HG03442 (cell line): ENCODE measurements around the gene KRTAP12-3.
"Not testable (repeated sequence)": the region's sequence is repeated elsewhere in the genome, so short reads cannot be mapped to it uniquely, and the experiment has no call there.

Experiments used
- ATAC-seq: cut with Tn5 transposase; IDR thresholded peaks from one replicate; pipeline ENCODE4 v1.9.1; 2021; ENCODE audit warnings: mild to moderate bottlenecking, moderate library complexity; ENCODE audit not compliant: unreplicated experiment

Gene KRTAP12-3, protein sequence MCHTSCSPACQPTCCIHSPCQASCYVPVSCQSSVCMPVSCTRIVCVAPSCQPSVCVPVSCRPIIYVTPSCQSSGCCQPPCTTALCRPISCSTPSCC

DNA sequence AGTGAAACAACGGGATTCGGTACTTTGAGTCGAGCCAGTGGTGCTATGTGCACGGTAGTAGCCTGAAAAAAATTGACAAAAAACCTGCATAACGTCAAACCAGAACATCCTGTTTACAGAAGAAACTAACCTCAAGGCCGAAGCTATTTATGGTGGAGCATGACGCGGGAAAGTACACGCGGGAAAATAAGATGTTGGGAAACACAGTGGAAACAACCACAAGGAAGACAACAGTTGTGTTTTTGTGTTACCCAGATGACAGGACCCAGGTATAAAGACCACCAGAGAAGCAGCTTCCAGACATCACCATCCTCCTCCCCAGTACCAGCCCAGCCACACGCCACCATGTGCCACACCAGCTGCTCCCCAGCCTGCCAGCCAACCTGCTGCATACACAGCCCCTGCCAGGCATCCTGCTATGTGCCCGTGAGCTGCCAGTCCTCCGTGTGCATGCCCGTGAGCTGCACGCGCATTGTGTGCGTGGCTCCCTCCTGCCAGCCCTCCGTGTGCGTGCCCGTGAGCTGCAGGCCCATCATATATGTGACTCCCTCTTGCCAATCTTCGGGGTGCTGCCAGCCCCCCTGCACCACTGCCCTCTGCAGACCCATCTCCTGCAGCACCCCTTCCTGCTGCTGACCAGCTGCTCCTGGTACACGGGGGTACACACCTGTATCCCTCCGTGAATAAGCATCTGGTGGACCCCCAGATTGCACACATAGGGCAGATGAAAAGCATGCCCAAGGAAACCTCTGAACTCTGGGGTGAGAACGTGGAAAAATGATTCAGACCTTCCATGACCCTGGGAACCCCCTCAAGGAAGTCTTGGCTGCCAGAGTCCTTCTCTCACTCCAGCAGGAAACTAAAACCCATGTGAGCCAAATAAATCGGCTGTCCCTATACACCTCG lies at the start of gene KRTAP12-3:
TSS of gene KRTAP12-3 (plus strand) at position 298 of the 906 bp plus-strand sequence. CDS start at position 346, 48 bp downstream.
- no peak for ATAC-seq

DNA sequence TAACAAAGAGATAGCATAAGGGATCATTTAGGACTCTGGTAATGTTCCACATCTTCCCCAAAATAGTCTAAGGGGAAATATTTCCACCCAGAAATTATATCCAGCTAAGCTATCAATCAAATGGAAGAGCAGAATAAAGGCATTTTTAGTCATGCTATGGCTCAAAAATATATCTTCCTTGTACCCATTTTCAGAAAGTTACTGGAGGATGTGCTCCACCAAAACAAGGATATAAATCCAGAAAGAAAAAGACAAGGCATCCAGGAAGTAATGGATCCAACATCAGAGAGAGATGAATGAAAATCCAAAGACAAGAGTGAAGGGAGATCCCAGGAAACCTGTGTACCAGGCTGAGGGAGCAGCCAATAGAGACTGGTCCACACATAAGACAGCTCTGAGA lies 48.5 kb upstream of the KRTAP12-3 start:
- no peak for ATAC-seq

DNA sequence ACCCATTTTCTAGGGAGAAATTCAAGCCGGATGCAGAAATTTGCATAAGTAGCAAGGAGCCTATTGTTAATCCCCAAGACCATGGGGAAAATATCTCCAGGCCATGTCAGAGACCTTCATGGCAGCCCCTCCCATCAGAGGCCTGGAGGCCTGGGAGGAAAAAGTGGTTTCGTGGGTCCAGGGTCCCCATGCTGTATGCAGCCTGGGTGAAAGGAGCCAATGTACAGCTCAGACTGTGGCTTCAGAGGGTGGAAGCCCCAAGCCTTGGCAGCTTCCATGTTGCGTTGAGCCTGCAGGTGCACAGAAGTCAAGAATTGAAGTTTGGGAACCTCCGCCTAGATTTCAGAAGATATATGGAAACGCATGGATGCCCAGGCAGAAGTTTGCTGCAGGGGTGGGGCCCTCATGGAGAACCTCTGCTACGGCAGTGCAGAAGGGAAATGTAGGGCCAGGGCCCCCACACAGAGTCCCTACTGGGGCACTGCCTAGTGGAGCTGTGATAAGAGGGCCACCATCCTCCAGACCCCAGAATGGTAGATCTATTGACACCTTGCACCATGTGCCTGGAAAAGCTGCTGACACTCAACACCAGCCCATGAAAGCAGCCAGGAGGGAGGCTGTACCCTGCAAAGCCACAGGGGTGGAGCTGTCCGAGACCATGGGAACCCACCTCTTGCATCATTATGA lies 47.4 kb upstream of the KRTAP12-3 start:
- ATAC-seq = not testable (repeated sequence)

DNA sequence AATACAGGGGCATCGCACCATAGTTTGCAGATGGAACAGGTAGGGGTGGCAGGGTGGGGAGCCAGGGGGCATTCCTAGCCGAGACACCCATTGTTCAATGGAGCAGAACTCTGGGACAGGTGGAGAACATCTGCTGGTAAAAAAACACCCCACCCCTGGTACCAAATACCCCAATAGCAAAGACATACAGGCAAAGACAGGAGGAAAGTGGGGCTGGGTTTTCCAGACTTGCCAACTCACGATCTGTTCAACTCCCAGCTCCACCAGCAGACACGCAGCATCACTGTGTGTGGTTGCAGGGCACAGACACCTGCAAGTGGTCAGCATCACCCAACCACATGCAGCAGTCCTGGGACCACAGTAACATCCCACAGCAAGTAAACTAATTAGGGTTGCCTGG lies 46.2 kb upstream of the KRTAP12-3 start:
- no peak for ATAC-seq

DNA sequence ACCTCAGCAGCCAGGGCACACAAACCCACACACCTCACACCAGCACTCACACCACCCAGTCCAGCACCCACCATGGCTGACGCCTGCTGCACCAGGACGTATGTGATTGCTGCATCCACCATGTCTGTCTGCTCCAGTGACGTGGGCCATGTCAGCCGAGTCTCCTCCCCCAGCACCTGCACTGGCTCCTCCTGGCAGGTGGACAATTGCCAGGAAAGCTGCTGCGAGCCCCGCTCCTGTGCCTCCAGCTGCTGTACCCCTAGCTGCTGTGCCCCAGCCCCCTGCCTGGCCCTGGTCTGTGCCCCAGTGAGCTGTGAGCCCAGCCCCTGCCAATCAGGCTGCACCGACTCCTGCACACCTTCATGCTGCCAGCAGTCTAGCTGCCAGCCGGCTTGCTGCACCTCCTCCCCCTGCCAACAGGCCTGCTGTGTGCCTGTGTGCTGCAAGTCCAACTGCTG lies 45.7 kb upstream of the KRTAP12-3 start, which contains the start of gene KRTAP10-8:
TSS of gene KRTAP10-8 (plus strand) at position 51 of the 458 bp plus-strand sequence. CDS start at position 73, 22 bp downstream.
- ATAC-seq = no peak

DNA sequence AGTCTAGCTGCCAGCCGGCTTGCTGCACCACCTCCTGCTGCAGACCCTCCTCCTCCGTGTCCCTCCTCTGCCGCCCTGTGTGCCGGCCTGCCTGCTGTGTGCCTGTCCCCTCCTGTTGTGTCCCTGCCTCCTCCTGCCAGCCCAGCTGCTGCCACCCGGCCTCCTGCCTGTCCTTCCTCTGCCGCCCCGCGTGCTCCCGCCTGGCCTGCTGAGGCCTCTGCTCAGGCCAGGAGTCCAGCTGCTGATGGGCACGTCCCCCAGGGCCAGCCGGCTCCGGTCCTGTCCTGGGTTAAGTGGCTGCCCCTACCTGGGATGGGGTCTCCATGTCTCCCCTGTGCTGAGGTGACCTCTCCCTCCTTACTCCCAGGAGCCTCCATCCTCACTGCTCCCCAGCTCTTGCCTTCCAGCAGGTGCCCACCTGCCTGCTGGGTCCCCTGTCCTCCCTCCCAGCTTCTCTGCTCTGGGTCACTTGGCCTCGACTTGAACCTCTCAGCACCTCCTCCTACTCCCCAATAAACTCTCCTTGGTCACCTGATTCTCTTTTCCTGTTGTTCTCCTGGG lies 45.0 kb upstream of the KRTAP12-3 start:
- no peak for ATAC-seq

DNA sequence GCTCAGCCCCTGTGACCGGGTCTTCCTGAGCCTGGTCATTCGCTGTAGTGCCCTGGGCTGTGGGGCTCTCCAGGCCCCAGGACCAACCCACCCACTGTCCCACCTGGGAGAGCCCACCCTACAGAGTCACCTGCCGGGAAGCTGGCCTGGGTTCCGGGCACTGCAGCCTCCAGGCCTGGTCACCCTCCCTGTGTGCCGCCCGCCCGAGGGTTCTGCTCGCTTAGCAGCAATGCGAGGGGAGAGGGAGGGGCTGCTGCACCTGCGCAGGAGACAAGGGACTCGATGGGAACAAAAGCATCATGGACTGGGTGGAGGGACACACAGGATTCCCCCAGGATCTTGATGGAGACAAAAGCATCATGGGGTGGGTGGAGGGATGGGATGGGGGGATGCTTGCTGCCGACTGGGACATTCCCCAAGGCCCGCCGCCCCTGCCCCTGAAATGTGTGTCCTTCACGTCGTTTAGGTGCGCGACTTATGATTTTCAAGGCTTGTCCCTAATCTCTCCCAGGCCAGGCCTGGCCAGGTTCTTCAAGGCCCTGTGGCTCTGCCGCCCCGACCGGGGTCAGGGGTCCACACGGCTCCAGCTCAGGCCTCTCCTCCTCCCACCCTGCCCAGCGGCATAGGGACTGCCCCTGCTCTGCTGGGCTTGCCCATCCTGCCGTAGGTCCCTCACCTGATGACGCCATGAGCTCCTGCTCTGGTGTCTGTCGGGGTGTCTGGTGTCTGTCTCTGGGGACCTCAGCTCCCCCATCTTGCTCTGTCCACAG lies 44.2 kb upstream of the KRTAP12-3 start:
- no peak for ATAC-seq

DNA sequence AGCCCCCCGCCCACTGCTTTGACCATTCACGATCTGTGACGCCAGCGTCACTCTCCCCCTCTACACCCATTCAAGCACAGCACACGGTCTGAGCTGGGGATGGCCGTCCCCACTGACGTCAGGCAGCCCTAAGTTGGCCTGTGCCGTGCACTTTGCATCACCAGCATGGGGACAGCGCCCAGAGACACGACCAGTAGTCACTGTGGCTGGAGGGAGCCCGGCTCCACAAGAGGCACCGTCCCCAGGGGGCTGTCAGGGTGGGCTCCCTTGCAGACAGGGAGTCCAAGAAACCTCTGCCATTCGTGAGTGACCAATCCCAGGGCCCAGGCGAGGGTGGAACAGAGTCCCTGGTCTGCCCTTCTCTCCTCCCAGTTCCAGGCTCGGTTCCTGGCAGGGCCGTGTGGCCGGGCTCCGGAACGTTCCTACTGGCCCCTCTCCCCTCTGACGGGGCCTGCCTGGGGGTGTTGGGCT lies 43.5 kb upstream of the KRTAP12-3 start:
- ATAC-seq = no peak

DNA sequence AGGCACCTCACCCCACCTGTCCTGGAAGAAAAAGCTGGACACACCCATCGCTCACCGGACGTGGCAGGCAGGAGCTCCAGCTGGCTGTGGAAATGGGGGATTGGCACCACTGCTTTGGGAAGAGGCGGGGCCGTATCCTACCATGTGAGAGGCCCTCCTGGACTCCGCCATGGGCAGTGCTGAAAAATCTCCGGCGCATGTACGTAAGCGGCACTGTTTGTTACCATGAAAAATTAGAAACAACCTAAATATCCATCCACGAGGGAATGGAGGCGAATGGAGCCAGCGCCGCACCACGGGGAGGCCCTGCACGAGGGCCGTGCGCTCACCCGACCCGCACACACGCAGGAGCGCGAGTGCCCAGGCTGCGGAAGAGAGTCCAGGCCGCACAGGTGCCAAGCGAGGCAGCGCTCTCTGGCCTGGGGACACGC lies 42.8 kb upstream of the KRTAP12-3 start:
- no peak for ATAC-seq

DNA sequence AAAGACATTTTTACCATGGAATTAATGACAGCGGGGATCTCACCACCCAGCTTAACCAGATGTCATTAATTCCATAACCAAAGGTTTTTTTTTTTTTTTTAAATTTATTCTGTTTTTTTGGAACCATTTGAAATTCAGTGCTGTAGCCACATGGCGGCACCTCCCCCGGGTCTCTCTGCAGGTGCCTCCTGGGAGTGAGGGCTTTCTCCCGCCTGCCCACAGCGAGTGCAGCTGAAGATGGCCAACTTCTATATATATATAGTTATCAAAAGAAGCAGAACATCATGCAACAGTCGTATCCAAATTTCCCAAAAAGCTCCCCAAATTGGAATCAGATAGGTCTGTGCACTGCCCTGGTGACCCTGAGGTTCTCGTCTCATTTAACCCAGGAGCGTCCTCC lies 42.3 kb upstream of the KRTAP12-3 start:
- no peak for ATAC-seq

DNA sequence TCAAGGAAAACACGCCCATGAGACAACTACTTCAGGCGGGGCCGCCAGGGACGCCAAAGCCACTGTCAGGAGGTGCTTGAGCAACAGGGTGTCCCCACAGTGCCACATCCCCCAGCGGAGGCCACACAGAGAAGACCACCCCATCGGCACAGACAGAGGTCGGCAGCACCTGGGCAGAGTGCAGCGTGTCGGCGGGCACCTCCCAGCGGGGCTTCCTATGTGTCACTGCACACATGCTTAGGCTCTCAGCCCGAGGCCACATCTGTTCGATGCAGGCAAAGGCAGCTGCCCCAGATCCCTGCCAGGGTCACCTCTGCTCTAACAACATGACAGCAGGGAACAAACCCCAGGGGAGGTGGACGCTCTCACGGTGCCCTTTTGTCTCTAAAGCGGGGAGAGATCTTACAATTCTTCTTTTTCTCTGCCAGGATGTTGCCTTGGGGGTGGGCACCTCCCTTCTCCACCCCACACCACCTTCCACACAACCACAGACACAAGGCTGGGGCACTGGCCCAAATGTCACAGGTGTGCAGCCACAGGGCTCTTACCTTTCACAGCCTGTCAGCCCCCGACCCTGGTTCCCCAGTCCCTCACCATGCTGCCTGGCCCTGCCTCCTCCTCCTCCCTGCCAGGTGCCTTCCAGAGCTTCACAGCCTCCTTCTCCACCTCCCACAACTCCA lies 41.7 kb upstream of the KRTAP12-3 start:
- ATAC-seq = no peak

DNA sequence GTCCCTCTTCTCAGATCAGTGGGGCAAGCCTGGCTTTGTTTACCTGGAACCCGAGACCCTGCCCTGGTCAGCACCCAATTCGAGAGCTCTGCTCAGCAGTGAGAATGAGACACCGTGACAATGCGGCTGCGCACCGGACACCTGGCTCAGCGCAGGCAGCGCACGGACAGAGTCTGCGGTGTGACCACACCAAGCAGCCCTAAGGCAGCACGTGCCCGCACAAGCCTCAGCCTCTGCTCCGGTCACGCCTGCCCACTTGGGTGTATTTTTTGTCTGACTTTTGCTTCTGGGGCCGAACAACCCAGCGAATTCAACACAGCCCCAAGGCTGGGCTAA lies 41.2 kb upstream of the KRTAP12-3 start:
- no peak for ATAC-seq

DNA sequence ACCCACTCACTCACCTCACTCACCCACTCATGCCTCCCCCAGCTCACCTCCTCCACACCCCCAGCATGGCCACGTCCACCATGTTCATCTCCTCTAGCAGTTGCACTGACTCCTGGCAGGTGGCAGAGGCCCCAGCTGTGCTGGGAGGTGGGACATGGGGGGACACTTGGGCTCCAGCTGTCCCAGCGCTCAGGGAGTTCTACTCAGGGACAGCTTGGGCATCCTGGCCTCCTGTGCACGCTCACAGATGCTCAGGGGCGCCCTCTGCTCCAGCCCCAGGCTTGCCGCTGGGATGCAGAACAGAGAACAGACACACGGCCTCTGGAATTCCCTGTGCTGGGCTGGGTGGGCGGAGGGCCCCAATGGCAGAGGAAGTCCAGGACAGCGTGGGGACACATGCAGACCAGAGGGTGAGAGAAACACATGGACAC lies 40.6 kb upstream of the KRTAP12-3 start:
- no peak for ATAC-seq

DNA sequence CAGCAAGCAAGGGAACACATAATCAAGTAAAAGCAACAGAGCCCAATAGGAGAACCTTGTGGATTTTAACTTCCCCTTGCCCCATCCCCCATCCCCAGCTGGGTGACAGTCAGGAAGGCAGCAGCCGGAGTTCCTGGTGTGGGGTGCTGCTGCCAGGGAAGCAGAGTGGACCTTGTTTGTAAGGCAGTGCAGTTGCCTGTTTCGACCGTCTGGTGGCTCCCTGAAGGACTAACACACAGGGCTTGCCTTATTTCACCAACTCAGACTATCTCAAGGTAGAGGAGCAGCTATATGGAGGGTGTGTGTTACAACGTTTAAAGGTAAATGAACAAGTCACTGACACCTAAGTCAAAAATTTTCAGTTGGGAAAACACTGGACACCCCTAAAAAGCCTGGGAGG lies 39.2 kb upstream of the KRTAP12-3 start:
- no peak for ATAC-seq

DNA sequence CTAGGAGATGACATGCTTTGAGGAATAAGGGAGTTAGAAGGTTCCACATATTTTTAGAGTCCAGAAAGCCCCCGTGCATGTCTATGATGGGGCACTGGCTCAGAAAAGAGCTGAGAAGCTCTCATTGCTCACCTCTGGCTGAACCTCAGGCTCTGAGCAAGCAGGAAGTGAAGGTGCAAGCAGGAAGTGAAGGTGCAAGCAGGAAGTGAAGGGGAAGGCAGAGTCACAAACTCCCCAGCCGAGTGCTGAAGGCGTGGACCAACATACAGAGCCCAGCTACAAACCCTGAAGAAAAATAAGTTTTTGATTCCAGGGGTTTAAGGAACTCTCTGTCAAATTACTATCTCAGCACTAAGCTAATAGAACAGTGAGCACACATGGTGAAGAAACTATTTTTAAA lies 38.8 kb upstream of the KRTAP12-3 start:
- ATAC-seq = no peak

DNA sequence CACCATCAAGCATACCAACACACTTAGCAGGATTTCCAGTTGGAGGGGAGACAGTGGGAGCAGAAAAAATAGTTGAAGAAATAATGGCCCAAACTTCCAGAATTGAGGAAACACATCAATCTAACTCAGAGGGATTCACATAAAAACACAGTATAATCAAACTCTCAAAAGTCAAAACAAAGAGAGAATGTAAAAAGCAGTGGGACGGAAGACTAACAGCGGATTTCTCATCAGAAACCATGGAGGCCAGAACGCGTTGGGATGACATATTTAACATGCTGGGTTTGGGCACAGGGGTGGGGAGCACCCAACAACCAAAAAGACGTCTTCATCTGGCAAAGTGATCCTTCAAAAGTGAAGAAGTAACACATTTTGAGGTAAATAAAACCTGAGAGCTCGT lies 37.8 kb upstream of the KRTAP12-3 start:
- ATAC-seq = no peak

DNA sequence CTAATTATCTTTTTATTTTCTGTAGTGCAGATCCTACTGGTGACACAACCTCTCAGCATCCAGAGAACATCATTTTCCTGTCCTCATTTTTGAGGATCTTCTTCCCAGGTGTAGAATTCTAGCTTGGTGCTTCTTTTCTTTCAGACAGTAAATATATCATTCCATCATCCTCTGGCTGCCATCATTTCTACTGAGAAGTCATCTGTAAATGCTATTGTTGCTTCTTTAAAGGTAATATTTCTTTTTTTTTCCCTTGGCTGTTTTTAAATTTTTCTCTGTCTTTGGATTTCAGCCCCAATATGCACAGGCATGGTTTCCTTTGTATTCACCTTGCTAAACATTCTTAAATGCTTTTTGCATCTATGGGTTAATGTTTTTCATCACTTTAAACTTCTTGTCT lies 34.2 kb upstream of the KRTAP12-3 start:
- ATAC-seq = no peak

DNA sequence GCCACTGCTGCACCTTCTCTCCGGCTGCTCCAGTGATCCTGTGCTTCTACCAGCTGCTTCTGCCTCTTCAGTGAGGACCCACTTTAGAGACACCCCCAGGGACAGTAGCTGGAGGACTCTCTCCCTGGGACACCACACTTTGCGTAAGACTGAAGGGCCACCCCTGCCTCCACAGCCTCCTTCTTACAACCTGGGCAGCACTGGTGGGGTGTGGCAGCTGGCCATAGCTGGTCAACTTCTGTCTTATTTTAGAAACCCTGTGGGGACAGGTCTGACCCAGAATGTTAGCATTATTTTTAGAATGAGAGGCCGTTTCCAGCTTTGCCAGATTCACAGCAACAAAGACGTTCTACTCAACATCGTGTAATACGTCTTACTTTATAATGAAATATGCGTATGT lies 32.0 kb upstream of the KRTAP12-3 start:
- ATAC-seq = no peak

DNA sequence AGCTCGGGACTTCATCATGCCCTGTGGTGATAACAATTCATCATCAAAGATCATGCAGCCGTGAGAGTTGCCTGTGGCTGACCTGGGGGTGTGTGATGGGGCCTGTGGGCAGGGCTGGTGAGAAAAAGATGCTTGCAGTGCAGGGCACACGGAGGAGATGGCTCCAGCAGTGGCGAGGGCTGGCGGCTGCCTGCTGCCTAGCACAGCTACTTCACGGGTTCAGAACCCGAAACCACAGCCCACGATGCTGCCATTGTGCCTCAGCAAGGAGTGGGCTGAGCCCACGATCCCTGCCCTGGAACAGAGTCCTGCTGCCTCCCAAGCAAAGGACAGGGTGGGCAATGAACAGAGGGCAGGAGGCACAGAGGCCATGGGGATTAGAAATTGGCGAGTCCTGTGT lies 31.5 kb upstream of the KRTAP12-3 start:
- ATAC-seq = no peak

DNA sequence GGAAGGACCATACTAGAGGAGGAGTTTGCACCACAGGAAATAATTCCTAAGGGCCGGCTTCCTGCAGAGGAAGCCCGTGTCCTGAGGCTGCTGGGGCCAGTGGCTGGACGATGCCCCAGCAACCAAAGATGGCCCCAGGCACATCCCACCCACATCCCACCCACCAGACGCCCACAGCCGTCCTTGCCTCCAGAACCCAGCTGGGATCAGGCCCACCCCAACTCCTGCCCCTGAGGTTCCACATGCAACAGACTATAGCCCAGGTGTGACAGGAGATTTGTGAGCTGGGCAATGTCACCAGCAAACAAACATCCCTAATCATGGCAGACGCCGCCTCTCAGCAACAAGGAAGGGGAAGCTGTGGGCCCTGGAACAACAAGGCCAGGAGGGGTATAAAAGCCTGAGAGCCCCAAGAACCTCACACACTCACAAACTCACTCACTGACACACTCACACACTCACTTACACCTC lies 31.0 kb upstream of the KRTAP12-3 start, which contains the start of gene KRTAP10-9:
TSS of gene KRTAP10-9 (plus strand) at position 421 of the 471 bp plus-strand sequence. CDS start 79 bp downstream, outside the sequence.
- ATAC-seq = no peak
